Superior temporal gyrus (tissue), 1 donor: ENCODE measurements around the gene CLSTN1.

Source experiments
- DNase-seq: peaks from one replicate; pipeline ENCODE4 v3.0.0-alpha.2; 2016; ENCODE audit errors: extremely low spot score

CLSTN1 gene

GRCh38 chr1:9731051-9731537 lies 92.7 kb downstream of the CLSTN1 start:
- no peak for DNase-seq

DNA sequence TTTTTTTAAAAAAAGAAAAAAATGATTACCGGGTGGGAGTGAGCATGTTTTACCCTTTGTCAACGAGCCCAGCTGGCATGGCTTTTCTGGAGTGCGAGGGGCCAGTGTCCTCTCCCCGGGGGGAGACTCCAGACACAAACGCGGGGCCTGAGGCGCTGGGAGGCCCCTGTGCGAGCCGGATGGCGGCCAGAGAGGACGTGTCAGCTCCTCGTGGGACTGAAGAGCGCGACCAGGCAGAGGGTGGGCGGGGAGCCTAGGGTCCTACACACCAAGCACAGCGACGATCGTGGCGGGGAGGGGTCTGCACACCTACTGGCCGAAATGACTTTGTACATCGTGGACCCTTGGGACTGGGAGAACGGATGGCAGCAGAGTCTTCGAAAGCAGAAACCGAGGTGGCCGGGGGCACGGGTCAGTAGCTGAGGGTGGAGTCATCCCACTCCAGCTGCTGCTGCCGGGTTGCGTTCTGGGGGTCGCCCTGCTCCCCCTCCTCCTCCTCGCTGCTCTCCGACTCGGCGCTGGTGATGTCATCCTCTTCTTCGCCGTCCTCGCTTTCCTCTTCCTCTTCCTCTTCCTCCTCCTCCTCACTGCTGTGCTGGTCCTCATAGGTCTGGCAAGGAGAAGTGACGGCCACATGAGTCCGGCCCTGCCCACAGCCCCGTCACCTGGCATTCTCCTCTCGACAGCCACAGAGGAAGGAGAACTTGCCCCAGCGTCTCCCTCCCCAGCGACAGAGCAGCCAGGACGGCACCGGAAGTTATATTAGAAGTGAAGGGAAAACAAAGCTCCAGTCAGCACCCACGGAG lies 93.5 kb downstream of the CLSTN1 start:
- DNase-seq = no peak

DNA sequence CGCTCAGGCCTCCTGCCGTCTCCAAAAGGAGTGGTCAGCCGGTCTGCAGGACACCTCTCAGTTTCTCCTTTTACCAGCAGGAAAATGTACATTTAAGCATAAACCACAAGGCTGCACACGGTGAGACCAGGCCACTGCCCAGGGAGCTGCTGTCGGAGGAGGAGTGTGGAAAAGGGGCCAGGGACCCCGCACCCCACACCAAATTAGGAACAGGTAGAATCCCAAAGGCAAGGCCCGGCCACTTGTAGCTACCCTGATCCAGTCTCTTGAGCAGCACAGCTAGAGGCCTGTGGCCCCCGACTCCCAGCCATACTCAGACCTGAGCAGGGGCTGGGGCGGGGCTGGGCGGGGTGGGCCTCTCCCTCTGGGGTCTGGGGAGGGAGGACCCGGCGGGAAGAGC lies 94.2 kb downstream of the CLSTN1 start:
- DNase-seq = no peak

GRCh38 chr1:9728451-9729295 lies 95.1 kb downstream of the CLSTN1 start:
- DNase-seq = no peak

DNA sequence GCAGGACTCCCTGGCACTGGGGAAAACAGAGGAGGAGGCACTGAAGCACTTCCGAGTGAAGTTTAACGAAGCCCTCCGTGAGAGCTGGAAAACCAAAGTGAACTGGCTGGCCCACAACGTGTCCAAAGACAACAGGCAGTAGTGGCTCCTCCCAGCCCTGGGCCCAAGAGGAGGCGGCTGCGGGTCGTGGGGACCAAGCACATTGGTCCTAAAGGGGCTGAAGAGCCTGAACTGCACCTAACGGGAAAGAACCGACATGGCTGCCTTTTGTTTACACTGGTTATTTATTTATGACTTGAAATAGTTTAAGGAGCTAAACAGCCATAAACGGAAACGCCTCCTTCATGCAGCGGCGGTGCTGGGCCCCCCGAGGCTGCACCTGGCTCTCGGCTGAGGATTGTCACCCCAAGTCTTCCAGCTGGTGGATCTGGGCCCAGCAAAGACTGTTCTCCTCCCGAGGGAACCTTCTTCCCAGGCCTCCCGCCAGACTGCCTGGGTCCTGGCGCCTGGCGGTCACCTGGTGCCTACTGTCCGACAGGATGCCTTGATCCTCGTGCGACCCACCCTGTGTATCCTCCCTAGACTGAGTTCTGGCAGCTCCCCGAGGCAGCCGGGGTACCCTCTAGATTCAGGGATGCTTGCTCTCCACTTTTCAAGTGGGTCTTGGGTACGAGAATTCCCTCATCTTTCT lies 96.7 kb downstream of the CLSTN1 start:
- DNase-seq = no peak

DNA sequence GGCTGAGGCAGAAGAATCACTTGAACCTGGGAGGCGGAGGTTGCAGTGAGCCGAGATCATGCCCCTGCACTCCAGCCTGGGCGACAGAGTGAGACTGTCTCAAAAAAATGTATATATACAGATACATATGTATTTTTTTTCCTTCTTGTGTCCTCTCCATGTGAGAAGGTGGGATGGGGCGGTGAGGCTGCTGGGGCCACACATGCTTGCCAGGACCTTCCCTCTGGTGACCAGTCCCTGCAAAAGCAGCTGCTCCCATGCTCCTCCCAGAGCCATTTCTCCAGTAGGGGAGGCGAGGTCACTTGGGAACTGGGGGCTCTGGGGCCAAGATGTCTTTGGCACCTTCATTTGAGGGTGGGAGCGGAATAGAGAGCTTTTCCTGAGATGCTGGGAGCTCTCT lies 97.4 kb downstream of the CLSTN1 start:
- DNase-seq = no peak

DNA sequence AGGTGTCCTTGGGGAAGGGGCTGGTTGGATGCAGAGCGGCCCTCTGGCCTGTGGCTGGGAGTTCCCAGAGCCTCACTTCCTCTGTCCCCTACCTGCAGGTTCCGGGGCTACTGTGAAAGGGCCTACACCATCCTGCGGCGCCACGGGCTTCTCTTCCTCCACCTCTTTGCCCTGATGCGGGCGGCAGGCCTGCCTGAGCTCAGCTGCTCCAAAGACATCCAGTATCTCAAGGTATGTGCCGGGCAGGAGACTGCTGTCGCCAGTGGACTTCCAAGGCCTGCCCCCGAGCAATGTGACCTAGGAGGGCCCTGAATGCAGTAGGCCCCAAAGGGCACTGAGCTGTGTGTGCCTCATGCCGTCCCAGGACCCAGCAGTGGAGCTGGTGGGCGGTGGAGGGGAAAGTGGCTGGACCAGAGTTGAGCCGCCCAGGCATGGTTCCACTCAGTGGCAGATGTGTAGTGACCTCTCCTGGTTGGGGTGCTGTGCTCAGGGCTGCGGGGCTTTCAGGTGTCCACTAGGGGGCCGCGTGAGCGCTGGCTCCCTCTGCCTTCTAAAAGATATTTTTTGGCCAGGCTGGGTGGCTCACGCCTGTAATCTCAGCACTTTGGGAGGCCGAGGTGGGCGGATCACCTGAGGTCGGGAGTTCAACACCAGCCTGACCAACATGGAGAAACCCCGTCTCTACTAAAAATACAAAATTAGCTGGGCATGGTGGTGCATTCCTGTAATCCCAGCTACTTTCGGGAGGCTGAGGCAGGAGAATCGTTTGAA lies 98.9 kb downstream of the CLSTN1 start:
- no peak for DNase-seq

- DNase-seq = no peak
Observed at GRCh38 chr1:9723926-9724325, 99.8 kb downstream of the CLSTN1 start.

DNA sequence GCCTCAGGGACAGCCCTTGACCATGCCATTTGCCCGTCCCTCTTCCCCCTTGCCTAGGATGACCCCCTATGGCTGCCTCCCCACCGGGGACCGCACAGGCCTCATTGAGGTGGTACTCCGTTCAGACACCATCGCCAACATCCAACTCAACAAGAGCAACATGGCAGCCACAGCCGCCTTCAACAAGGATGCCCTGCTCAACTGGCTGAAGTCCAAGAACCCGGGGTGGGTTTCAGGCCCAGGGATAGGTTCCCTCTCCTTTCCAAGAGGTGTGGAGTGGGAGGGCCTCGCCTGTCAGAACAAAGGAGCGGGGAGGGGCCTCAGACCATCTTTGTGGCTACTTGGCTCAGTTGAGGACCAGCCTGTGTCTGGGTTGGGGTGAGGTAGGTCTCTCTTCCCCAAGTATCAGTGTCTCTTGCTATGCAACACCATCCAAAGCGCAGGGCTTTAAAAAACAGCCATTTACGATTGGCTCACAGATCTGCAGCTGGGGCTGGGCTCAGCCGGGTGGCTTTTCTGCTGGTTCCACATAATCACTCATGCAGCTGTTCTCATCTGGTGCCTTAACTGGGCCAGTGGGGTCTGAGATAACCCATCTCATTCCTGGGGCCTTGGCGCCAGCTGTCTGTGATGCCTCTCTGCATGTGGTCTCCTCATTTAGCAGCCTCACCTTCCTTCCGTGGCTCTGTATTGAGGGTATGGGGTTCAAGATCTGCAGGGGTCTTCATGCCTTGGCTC lies 100.5 kb downstream of the CLSTN1 start:
- no peak for DNase-seq

GRCh38 chr1:9722378-9722749 lies 101.4 kb downstream of the CLSTN1 start:
- DNase-seq = no peak

DNA sequence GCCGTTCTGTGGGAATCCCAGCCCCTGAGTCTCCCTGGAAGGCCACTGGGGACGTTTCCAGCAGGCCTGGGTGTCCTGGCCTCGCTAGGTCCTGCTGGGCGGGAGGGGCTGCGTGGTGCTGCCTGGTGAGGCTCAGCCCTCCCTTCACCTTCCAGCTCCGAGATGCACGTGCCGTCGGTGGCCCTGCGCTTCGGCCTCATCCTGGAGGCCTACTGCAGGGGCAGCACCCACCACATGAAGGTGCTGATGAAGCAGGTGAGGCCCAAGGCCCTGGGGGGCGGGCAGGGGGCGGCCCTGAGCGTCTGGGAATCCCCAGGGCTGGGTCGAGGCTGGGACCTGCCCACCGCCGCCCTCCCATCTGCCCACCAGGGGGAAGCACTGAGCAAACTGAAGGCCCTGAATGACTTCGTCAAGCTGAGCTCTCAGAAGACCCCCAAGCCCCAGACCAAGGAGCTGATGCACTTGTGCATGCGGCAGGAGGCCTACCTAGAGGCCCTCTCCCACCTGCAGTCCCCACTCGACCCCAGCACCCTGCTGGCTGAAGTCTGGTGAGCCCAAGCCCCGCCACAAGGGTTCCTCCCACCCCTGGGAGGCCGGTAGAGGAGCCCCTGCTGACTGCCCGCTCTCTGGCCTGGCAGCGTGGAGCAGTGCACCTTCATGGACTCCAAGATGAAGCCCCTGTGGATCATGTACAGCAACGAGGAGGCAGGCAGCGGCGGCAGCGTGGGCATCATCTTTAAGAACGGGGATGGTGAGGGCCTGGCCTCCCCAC lies 102.0 kb downstream of the CLSTN1 start:
- no peak for DNase-seq

- no peak for DNase-seq
Observed at GRCh38 chr1:9720785-9721605, 102.8 kb downstream of the CLSTN1 start.

- DNase-seq = no peak
Observed at GRCh38 chr1:9719978-9720722, 103.6 kb downstream of the CLSTN1 start.

- DNase-seq = no peak
Observed at GRCh38 chr1:9718006-9718680, 105.6 kb downstream of the CLSTN1 start.

- DNase-seq = no peak
Observed at GRCh38 chr1:9717193-9718005, 106.4 kb downstream of the CLSTN1 start.

GRCh38 chr1:9716404-9717192 lies 107.2 kb downstream of the CLSTN1 start:
- DNase-seq = no peak
